ENCODE measurements around the gene ZNF580. TPM values are rescaled to one million over a fixed set of nuclear protein-coding genes. Genes with fewer than 3 reads are reported as not detected.

Gene ZNF580
- total and polyA plus RNA-seq, 9 of the 15 experiments (the other 6 are each of a cell fraction or from before 2014, with no cell fraction given): 2.3 to 47.4 (median 6.0) TPM

DNA sequence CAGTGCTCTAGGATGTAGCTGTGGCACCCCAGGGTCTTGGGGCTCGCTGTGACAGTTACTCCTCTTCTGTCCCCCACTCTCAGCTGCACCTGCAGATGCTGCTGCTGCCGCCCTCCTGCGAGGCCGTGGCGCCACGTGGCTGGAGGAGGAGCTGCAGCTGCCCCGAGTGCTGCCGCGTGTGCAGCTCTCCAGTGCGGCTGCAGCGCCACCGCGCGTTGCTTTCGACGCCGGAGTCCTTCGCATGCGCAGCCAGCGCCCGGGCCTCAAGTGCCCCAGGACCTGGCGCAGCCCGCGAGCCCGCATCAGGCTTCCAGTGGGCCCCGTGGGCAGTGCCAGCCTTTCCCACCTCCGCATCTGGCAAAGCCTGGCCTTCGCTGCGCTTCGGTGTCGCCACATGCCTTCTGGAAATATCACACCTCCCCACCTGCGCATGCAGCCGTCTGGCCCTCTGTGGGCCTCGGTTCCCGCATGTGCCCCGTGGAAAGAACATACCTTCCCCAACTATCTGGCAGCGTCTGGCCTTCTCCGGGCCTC lies 692 bp upstream of the ZNF580 start (continued):
- TF ChIP-seq, protein P1, sequence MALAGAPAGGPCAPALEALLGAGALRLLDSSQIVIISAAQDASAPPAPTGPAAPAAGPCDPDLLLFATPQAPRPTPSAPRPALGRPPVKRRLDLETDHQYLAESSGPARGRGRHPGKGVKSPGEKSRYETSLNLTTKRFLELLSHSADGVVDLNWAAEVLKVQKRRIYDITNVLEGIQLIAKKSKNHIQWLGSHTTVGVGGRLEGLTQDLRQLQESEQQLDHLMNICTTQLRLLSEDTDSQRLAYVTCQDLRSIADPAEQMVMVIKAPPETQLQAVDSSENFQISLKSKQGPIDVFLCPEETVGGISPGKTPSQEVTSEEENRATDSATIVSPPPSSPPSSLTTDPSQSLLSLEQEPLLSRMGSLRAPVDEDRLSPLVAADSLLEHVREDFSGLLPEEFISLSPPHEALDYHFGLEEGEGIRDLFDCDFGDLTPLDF (CRISPR knock-in tag; IDR thresholded peaks at IDR 0.05): peak; percentile 95
- TF ChIP-seq RBM15 (IDR thresholded peaks at IDR 0.05; ENCODE audit: insufficient read depth, low read length): no peak
- TF ChIP-seq, protein P2, sequence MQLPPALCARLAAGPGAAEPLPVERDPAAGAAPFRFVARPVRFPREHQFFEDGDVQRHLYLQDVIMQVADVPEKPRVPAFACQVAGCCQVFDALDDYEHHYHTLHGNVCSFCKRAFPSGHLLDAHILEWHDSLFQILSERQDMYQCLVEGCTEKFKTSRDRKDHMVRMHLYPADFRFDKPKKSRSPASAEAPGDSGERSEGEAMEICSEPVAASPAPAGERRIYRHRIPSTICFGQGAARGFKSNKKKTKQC (CRISPR knock-in tag; IDR thresholded peaks at IDR 0.05): peak; percentile 99
- peak; percentile 98 for TF ChIP-seq ZNF224 (CRISPR knock-in tag; IDR thresholded peaks at IDR 0.05)
- TF ChIP-seq, protein P3, sequence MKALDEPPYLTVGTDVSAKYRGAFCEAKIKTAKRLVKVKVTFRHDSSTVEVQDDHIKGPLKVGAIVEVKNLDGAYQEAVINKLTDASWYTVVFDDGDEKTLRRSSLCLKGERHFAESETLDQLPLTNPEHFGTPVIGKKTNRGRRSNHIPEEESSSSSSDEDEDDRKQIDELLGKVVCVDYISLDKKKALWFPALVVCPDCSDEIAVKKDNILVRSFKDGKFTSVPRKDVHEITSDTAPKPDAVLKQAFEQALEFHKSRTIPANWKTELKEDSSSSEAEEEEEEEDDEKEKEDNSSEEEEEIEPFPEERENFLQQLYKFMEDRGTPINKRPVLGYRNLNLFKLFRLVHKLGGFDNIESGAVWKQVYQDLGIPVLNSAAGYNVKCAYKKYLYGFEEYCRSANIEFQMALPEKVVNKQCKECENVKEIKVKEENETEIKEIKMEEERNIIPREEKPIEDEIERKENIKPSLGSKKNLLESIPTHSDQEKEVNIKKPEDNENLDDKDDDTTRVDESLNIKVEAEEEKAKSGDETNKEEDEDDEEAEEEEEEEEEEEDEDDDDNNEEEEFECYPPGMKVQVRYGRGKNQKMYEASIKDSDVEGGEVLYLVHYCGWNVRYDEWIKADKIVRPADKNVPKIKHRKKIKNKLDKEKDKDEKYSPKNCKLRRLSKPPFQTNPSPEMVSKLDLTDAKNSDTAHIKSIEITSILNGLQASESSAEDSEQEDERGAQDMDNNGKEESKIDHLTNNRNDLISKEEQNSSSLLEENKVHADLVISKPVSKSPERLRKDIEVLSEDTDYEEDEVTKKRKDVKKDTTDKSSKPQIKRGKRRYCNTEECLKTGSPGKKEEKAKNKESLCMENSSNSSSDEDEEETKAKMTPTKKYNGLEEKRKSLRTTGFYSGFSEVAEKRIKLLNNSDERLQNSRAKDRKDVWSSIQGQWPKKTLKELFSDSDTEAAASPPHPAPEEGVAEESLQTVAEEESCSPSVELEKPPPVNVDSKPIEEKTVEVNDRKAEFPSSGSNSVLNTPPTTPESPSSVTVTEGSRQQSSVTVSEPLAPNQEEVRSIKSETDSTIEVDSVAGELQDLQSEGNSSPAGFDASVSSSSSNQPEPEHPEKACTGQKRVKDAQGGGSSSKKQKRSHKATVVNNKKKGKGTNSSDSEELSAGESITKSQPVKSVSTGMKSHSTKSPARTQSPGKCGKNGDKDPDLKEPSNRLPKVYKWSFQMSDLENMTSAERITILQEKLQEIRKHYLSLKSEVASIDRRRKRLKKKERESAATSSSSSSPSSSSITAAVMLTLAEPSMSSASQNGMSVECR (CRISPR knock-in tag; IDR thresholded peaks at IDR 0.05): peak; percentile 92
- TF ChIP-seq, protein P4, sequence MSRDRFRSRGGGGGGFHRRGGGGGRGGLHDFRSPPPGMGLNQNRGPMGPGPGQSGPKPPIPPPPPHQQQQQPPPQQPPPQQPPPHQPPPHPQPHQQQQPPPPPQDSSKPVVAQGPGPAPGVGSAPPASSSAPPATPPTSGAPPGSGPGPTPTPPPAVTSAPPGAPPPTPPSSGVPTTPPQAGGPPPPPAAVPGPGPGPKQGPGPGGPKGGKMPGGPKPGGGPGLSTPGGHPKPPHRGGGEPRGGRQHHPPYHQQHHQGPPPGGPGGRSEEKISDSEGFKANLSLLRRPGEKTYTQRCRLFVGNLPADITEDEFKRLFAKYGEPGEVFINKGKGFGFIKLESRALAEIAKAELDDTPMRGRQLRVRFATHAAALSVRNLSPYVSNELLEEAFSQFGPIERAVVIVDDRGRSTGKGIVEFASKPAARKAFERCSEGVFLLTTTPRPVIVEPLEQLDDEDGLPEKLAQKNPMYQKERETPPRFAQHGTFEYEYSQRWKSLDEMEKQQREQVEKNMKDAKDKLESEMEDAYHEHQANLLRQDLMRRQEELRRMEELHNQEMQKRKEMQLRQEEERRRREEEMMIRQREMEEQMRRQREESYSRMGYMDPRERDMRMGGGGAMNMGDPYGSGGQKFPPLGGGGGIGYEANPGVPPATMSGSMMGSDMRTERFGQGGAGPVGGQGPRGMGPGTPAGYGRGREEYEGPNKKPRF (IDR thresholded peaks at IDR 0.05; ENCODE audit: low read depth, low read length): no peak
- TF ChIP-seq, protein P5, sequence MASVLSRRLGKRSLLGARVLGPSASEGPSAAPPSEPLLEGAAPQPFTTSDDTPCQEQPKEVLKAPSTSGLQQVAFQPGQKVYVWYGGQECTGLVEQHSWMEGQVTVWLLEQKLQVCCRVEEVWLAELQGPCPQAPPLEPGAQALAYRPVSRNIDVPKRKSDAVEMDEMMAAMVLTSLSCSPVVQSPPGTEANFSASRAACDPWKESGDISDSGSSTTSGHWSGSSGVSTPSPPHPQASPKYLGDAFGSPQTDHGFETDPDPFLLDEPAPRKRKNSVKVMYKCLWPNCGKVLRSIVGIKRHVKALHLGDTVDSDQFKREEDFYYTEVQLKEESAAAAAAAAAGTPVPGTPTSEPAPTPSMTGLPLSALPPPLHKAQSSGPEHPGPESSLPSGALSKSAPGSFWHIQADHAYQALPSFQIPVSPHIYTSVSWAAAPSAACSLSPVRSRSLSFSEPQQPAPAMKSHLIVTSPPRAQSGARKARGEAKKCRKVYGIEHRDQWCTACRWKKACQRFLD (CRISPR knock-in tag; IDR thresholded peaks at IDR 0.05): no peak
- TF ChIP-seq ZNF174 (CRISPR knock-in tag; IDR thresholded peaks at IDR 0.05): no peak
- peak; percentile 63 for TF ChIP-seq ASH1L (IDR thresholded peaks at IDR 0.05; ENCODE audit: borderline replicate concordance, low read depth, partially characterized antibody)
- TF ChIP-seq HDAC8 (tag; IDR thresholded peaks at IDR 0.05): no peak
- TF ChIP-seq, protein P6, sequence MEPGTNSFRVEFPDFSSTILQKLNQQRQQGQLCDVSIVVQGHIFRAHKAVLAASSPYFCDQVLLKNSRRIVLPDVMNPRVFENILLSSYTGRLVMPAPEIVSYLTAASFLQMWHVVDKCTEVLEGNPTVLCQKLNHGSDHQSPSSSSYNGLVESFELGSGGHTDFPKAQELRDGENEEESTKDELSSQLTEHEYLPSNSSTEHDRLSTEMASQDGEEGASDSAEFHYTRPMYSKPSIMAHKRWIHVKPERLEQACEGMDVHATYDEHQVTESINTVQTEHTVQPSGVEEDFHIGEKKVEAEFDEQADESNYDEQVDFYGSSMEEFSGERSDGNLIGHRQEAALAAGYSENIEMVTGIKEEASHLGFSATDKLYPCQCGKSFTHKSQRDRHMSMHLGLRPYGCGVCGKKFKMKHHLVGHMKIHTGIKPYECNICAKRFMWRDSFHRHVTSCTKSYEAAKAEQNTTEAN (CRISPR knock-in tag; IDR thresholded peaks at IDR 0.05): peak; percentile 96
- no peak for TF ChIP-seq MYBL2 (IDR thresholded peaks at IDR 0.05; ENCODE audit: low read depth)
- TF ChIP-seq MYBL2 (CRISPR knock-in tag; IDR thresholded peaks at IDR 0.05; ENCODE audit: borderline replicate concordance): peak; percentile 81
